Neuronal stem cell (in vitro differentiated cells): ENCODE measurements around the gene MAP3K20.
A peak's percentile ranks its signal among the peaks of the same experiment; 100 is the strongest.

Source experiments
- DNase-seq: peaks from one replicate; pipeline ENCODE4 v3.0.0-alpha.2; 2013; ENCODE audit warnings: low spot score
- H2AFZ ChIP-seq: one replicate; pipeline ENCODE4 v1.6.1; 2013; ENCODE audit warnings: mild to moderate bottlenecking, low read length, inconsistent platforms
- H2AK5ac ChIP-seq: 2 replicates; pipeline ENCODE4 v1.6.1; 2013; ENCODE audit warnings: low read depth, mild to moderate bottlenecking, inconsistent platforms, low read length, moderate library complexity, mixed read lengths
- H2BK120ac ChIP-seq: 2 replicates; pipeline ENCODE4 v1.6.1; 2013; ENCODE audit warnings: low read depth, mild to moderate bottlenecking, inconsistent platforms, low read length, moderate library complexity, mixed read lengths
- H2BK12ac ChIP-seq: one replicate; pipeline ENCODE4 v1.6.1; 2013; ENCODE audit warnings: low read length, inconsistent platforms
- H2BK15ac ChIP-seq: 2 replicates; pipeline ENCODE4 v1.6.1; 2013; ENCODE audit warnings: mild to moderate bottlenecking, low read length, inconsistent platforms, mixed read lengths
- H2BK5ac ChIP-seq: one replicate; pipeline ENCODE4 v1.6.1; 2013; ENCODE audit warnings: inconsistent platforms, mild to moderate bottlenecking, low read length, moderate library complexity
- H3K14ac ChIP-seq: one replicate; pipeline ENCODE4 v1.6.1; 2013; ENCODE audit warnings: low read length, inconsistent platforms
- H3K18ac ChIP-seq: 2 replicates; pipeline ENCODE4 v1.6.1; 2013; ENCODE audit warnings: low read length, inconsistent platforms
- H3K23ac ChIP-seq: 2 replicates; pipeline ENCODE4 v1.6.1; 2013; ENCODE audit warnings: low read depth, mild to moderate bottlenecking, mixed read lengths, low read length, inconsistent platforms; ENCODE audit not compliant: poor library complexity
- H3K27ac ChIP-seq: replicated peaks from 3 replicates; pipeline ENCODE4 v1.5.1; 2013; ENCODE audit warnings: low read length, inconsistent platforms
- H3K27me3 ChIP-seq, 3 experiments: 2 replicates each; pipeline ENCODE4 v1.6.1; 2013; ENCODE audit warnings: low read length in 3 of 3, mild to moderate bottlenecking in 2 of 3, inconsistent platforms in 1 of 3, low read depth in 1 of 3, mixed read lengths in 1 of 3, moderate library complexity in 1 of 3; ENCODE audit not compliant: control insufficient read depth in 3 of 3, insufficient read depth in 3 of 3
- H3K36me3 ChIP-seq, 2 donors: replicated peaks in 1 of 2; 2 replicates each; pipeline ENCODE4 v1.6.1; 2013; ENCODE audit warnings: low read length in 2 of 2; ENCODE audit not compliant: control insufficient read depth in 2 of 2, insufficient read depth in 2 of 2
- H3K4ac ChIP-seq: 2 replicates; pipeline ENCODE4 v1.6.1; 2013; ENCODE audit warnings: inconsistent platforms, mild to moderate bottlenecking, low read length, moderate library complexity
- H3K4me1 ChIP-seq, 2 donors: 1 replicate in 1 of 2; 2 replicates in 1 of 2; pipeline ENCODE4 v1.6.1; 2013; ENCODE audit warnings: low read length in 2 of 2, low read depth in 1 of 2; ENCODE audit not compliant: control insufficient read depth in 2 of 2, insufficient read depth in 1 of 2
- H3K4me2 ChIP-seq: one replicate; pipeline ENCODE4 v1.6.1; 2013; ENCODE audit warnings: mild to moderate bottlenecking, low read length, inconsistent platforms; ENCODE audit not compliant: insufficient read depth, poor library complexity, severe bottlenecking
- H3K4me3 ChIP-seq, 2 donors: 2 replicates each; pipeline ENCODE4 v1.5.1; 2013; ENCODE audit warnings: low read length in 2 of 2, mild to moderate bottlenecking in 2 of 2, inconsistent platforms in 1 of 2, moderate library complexity in 1 of 2
- H3K79me1 ChIP-seq: one replicate; pipeline ENCODE4 v1.6.1; 2013; ENCODE audit warnings: low read depth, mild to moderate bottlenecking, inconsistent platforms, low read length, moderate library complexity
- H3K9ac ChIP-seq: one replicate; pipeline ENCODE4 v1.6.1; 2013; ENCODE audit warnings: mild to moderate bottlenecking, low read depth, low read length, inconsistent platforms; ENCODE audit not compliant: poor library complexity
- H3K9me3 ChIP-seq, 2 donors: replicated peaks in 1 of 2; 2 replicates each; pipeline versions ENCODE3 to v1.6.1; 2013; ENCODE audit warnings: low read length in 2 of 2, mild to moderate bottlenecking in 2 of 2, inconsistent platforms in 1 of 2, low read depth in 1 of 2, mixed read lengths in 1 of 2, moderate library complexity in 1 of 2; ENCODE audit not compliant: control insufficient read depth in 2 of 2, insufficient read depth in 1 of 2
- H4K8ac ChIP-seq: one replicate; pipeline ENCODE4 v1.6.1; 2013; ENCODE audit warnings: low read depth, mild to moderate bottlenecking, inconsistent platforms, low read length, moderate library complexity
- H4K91ac ChIP-seq: one replicate; pipeline ENCODE4 v1.6.1; 2013; ENCODE audit warnings: low read length, low read depth, mild to moderate bottlenecking, inconsistent platforms; ENCODE audit not compliant: poor library complexity
- WGBS, 2 donors: extraction: QIAGEN DNeasy Blood & Tissue Kit; methylation state at CpG; one replicate each; pipeline ENCODE4 v1.1.7; 2013; ENCODE audit warnings: missing lambda C conversion rate in 2 of 2, mixed read lengths in 1 of 2; ENCODE audit not compliant: insufficient read length in 2 of 2, insufficient replicate concordance in 1 of 2; ENCODE audit errors: extremely low coverage in 2 of 2; 5-methylcytosine and 5-hydroxymethylcytosine counted together

The MAP3K20 gene

GRCh38 chr2:173028141-173028540, 47.5 kb upstream of the MAP3K20 start:
- H3K9ac ChIP-seq: no peak overlapping the region
- no peaks in the 10 kb centered on the region for H3K36me3 ChIP-seq
- H2BK12ac ChIP-seq: no peak overlapping the region
- no peak overlapping the region for H2BK120ac ChIP-seq
- H2AFZ ChIP-seq: peak overlapping the region; percentile 62
- H3K14ac ChIP-seq: no peak overlapping the region
- no peak overlapping the region for H4K8ac ChIP-seq
- H3K4ac ChIP-seq: no peak overlapping the region
- no peak overlapping the region for H3K4me2 ChIP-seq
- H3K18ac ChIP-seq: no peak overlapping the region
- H3K9me3 ChIP-seq: no peaks in the 10 kb centered on the region
- WGBS, 2 donors: no CpG with 5 or more reads among the region's 1 CpG
- no peak overlapping the region for H4K91ac ChIP-seq
- no peak overlapping the region for H3K4me3 ChIP-seq
- no peaks in the 10 kb centered on the region for H3K27me3 ChIP-seq
- peaks cover 1 to 3% of the 10 kb centered on the region in 2 donors for H3K4me1 ChIP-seq
- no peak overlapping the region for H2AK5ac ChIP-seq
- H2BK15ac ChIP-seq: no peak overlapping the region
- no peak for DNase-seq
- no peak overlapping the region for H2BK5ac ChIP-seq
- no peak overlapping the region for H3K23ac ChIP-seq
- H3K27ac ChIP-seq: no peak overlapping the region
- H3K79me1 ChIP-seq: no peaks in the 10 kb centered on the region

GRCh38 chr2:173028671-173029070, 47.0 kb upstream of the MAP3K20 start:
- no CpG with 5 or more reads among the region's 5 CpGs for WGBS, 2 donors
- H2BK12ac ChIP-seq: no peak overlapping the region
- H2AFZ ChIP-seq: no peak overlapping the region
- peaks cover 1 to 3% of the 10 kb centered on the region in 2 donors for H3K4me1 ChIP-seq
- no peak overlapping the region for H3K27ac ChIP-seq
- H4K91ac ChIP-seq: no peak overlapping the region
- no peak overlapping the region for H3K4ac ChIP-seq
- DNase-seq: no peak
- no peaks in the 10 kb centered on the region for H3K9me3 ChIP-seq
- H3K79me1 ChIP-seq: no peaks in the 10 kb centered on the region
- no peak overlapping the region for H2BK120ac ChIP-seq
- H3K36me3 ChIP-seq: no peaks in the 10 kb centered on the region
- no peak overlapping the region for H3K4me2 ChIP-seq
- no peak overlapping the region for H3K23ac ChIP-seq
- no peak overlapping the region for H3K9ac ChIP-seq
- no peak overlapping the region for H3K4me3 ChIP-seq
- no peak overlapping the region for H2BK5ac ChIP-seq
- no peak overlapping the region for H2AK5ac ChIP-seq
- H3K18ac ChIP-seq: no peak overlapping the region
- no peak overlapping the region for H2BK15ac ChIP-seq
- no peak overlapping the region for H4K8ac ChIP-seq
- no peaks in the 10 kb centered on the region for H3K27me3 ChIP-seq
- no peak overlapping the region for H3K14ac ChIP-seq

DNA sequence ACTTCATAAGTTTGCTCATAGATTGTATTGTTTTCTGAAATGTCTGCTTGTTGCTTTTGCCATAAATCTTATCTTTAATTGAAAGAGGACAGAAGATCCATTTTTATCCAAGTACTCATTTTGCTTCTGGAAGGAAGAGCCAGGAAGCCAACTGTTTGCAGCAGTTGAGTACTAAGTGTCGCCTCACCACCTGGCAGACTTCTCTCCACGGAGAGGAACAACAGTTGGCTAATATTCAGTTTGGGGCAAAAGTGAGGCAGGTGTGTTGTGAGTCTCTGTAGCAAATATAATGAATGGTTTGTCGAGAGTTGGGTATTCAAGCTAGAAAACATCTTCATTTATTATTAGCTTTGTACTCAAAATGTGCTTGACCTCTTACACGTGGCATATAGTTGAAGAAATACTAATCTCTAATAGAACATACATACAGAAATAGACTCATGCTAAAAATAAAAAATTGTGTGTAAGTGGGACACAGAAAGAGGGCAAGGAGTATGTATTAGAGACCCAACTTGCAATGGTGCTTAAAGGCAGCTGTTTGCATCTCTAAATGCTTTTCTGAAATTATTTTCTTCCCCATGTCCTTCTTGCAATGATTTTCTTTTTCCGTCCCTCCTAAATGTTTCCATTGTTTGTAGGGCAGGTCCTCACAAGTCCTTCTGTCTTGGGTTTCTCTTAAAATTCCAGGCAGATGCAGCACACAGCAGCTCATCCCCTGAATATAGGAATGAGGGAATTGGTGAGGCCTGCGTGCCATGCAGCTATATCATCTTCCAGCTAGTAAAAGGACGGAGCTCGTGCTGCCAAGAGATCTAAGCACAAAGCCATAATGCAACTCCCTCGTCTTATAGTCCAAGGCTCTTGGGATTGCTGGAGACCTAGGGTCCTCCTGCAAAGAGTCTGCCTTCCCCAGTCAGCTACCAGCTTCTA, 44.8 kb upstream of the MAP3K20 start:
- Histone ChIP-seq H2BK12ac (no peak overlapping the region), H3K36me3 (no peaks in the 10 kb centered on the region), H3K23ac (no peak overlapping the region), H2BK120ac (no peak overlapping the region), H3K9ac (no peak overlapping the region), H3K14ac (no peak overlapping the region), H4K8ac (no peak overlapping the region), H3K27me3 (no peaks in the 10 kb centered on the region), H3K18ac (no peak overlapping the region), H3K9me3 (no peaks in the 10 kb centered on the region), H2AK5ac (no peak overlapping the region), H3K4me2 (no peak overlapping the region), H3K4me1 (peaks cover 1 to 3% of the 10 kb centered on the region in 2 donors), H2AFZ (no peak overlapping the region), H3K79me1 (no peaks in the 10 kb centered on the region), H3K27ac (no peak overlapping the region), H2BK5ac (no peak overlapping the region), H3K4me3 (no peak overlapping the region), H2BK15ac (no peak overlapping the region), H3K4ac (no peak overlapping the region), H4K91ac (no peak overlapping the region)
- no CpG with 5 or more reads among the region's 9 CpGs for WGBS, 2 donors
- DNase-seq: no peak

DNA sequence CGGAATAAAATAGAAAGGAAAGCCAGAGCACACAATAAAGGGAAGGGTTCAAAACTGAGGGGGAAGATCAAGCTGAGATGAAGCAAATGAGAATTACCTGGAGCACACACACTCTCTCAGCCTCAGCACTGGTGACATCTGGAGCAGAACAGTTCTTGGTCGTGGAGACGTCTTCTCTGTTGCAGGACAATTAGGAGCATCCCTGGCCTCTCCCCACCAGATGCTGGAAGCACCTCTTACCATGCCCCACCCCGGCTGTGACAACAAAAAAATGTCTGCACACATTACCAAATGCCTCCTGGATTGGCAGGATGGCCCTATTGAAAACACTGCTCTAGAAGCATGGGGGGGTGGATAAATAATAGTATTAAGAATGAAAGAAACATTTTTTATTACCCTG, 43.6 kb upstream of the MAP3K20 start:
- H3K27ac ChIP-seq: no peak overlapping the region
- DNase-seq: no peak
- no peak overlapping the region for H3K4ac ChIP-seq
- no peak overlapping the region for H2BK5ac ChIP-seq
- no peak overlapping the region for H2AK5ac ChIP-seq
- no peaks in the 10 kb centered on the region for H3K9me3 ChIP-seq
- H2BK15ac ChIP-seq: no peak overlapping the region
- H2BK12ac ChIP-seq: no peak overlapping the region
- no peak overlapping the region for H3K9ac ChIP-seq
- H3K79me1 ChIP-seq: no peaks in the 10 kb centered on the region
- no peak overlapping the region for H2AFZ ChIP-seq
- H3K14ac ChIP-seq: no peak overlapping the region
- H2BK120ac ChIP-seq: no peak overlapping the region
- H4K8ac ChIP-seq: no peak overlapping the region
- H3K27me3 ChIP-seq: no peaks in the 10 kb centered on the region
- H3K4me2 ChIP-seq: no peak overlapping the region
- no CpG with 5 or more reads among the region's 4 CpGs for WGBS, 2 donors
- no peak overlapping the region for H3K23ac ChIP-seq
- no peak overlapping the region for H3K18ac ChIP-seq
- H3K4me1 ChIP-seq: peaks cover 1 to 3% of the 10 kb centered on the region in 2 donors
- no peak overlapping the region for H4K91ac ChIP-seq
- no peak overlapping the region for H3K4me3 ChIP-seq
- no peaks in the 10 kb centered on the region for H3K36me3 ChIP-seq
